ENCODE measurements around the gene CAMK2B. TPM values are rescaled to one million over a fixed set of nuclear protein-coding genes. Genes with fewer than 3 reads are reported as not detected.

The CAMK2B gene
- total RNA-seq, 4 donors from 2014 or later = 0.44 to 5.1 (median 0.81) TPM

DNA sequence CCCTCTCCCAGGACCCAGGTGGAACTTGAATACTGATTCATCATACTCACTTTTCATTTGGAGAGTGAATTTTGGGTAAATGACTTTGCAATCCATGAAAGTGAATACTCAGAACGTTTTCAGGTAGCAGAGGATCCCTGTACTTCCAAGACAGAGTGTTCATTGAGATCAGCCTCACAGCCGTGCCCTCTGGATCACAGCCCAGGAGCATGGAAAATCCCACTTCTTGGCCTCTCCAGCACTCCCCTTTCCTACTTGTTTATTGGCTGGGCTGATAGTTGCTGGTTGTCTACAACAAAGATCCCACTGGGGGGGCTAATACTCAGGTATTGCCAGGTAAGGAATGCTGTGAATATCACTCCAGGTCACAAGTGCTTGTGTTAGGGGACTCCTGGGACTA is 142.0 kb downstream of the CAMK2B start:
- TF ChIP-seq, protein P1, sequence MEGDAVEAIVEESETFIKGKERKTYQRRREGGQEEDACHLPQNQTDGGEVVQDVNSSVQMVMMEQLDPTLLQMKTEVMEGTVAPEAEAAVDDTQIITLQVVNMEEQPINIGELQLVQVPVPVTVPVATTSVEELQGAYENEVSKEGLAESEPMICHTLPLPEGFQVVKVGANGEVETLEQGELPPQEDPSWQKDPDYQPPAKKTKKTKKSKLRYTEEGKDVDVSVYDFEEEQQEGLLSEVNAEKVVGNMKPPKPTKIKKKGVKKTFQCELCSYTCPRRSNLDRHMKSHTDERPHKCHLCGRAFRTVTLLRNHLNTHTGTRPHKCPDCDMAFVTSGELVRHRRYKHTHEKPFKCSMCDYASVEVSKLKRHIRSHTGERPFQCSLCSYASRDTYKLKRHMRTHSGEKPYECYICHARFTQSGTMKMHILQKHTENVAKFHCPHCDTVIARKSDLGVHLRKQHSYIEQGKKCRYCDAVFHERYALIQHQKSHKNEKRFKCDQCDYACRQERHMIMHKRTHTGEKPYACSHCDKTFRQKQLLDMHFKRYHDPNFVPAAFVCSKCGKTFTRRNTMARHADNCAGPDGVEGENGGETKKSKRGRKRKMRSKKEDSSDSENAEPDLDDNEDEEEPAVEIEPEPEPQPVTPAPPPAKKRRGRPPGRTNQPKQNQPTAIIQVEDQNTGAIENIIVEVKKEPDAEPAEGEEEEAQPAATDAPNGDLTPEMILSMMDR (IDR thresholded peaks at IDR 0.05; ENCODE audit: low read depth) = no peak

DNA sequence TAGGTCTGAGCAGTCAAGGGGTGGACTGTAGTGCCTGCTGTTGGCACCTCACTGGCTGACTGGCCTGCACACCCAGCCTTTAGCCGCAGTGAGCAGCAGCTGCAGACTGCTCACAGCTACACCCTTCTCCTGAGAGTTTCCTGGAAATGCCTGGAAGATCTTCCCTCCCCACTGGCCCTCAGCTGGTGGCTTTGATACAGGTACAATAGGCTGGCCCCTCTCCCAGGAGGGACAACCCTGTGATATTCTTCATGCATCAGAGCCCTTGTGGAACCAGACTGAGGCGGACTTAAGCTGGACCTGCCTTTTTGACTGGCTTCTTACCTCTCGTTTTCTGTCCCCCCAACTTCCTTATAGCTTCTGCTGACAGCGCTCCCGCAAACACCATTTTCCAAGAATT is 142.6 kb downstream of the CAMK2B start:
- TF ChIP-seq, protein P1 (IDR thresholded peaks at IDR 0.05; ENCODE audit: low read depth) = no peak

DNA sequence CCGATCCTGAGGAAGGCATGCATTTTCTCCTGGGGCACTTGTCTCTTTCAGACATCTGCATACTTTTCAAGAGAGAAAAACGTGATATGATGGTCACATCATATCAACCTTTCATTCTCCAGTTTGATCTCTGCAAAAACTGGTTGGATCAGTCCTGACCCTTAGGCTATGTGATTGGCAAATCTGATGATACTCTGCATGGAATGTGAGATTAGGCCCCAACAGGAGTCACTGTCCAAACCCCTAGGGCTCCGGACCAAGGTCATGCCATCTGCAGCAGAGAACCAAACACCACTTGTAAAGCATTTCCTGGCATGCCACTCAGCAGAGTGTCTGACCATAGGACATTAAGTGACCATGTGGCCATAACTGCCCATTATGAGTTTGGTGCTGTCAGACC is 144.8 kb downstream of the CAMK2B start:
- TF ChIP-seq, protein P1 (IDR thresholded peaks at IDR 0.05; ENCODE audit: low read depth) = no peak

DNA sequence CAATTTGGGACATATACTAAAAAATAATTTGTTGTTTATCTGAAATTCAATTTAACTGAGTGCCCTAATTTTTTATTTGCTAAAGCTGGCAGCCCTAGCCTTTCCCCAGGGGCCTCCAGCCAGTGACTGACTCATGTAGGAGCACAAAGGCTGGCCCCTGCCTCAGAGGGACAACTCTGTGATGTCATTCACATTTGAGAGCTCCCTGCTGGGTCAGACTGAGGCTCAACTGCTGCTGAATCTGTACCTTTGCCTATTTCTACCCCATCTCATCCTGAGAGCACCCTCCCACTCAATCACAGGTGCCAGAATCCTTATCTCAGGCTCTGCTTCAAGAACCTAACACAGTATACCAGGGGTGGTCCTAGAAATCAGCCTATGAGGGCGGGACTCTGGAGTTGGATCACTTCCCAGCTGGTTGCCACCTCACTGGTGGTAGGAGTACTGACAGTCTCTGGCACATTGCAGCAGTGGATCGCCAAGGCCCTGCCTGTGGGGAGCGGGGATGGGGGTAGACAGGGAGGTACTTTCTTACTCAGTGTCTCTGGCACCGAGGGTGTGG is 147.7 kb downstream of the CAMK2B start:
- TF ChIP-seq, protein P1 (IDR thresholded peaks at IDR 0.05; ENCODE audit: low read depth) = no peak

DNA sequence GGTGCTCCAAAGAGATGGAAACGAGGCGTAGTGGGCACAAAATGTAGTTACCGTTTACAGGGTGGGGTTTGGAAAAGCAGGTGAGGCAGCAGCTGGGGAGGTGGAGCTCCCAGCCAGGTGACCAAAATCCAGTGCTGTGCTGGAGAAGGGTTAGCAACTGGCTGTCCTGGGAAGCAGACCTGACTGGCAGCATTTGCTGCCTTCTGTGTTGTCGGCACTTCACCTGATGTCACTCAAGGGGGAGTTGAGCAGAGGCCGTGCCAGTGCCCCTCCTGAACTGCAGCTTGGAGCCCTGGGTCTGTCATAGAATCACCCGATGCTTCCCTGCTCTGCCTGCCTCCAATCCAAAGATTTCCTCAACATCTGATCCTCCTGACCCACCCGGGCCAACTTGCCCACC is 148.9 kb downstream of the CAMK2B start:
- TF ChIP-seq, protein P1 (IDR thresholded peaks at IDR 0.05; ENCODE audit: low read depth) = no peak

DNA sequence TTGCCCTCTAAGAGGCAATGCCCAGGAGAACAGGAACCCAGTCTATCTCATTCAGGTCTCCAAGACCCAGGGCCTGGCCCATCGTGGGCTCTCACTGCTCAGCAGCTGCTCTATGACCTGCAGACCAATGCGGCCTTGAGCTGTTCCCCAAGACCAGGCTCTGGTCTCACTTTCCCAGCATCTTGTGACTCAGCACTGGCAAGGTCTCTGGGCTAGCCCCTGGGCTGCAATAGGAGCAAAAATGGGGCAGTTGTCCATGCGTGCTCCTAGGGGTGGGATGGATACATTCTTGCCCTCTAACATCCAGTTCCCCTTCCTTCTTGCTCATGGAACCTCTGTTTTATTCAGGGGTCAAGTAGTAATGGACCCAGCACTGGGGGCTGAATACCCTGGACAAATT is 149.7 kb downstream of the CAMK2B start:
- TF ChIP-seq, protein P1 (IDR thresholded peaks at IDR 0.05; ENCODE audit: low read depth) = no peak

DNA sequence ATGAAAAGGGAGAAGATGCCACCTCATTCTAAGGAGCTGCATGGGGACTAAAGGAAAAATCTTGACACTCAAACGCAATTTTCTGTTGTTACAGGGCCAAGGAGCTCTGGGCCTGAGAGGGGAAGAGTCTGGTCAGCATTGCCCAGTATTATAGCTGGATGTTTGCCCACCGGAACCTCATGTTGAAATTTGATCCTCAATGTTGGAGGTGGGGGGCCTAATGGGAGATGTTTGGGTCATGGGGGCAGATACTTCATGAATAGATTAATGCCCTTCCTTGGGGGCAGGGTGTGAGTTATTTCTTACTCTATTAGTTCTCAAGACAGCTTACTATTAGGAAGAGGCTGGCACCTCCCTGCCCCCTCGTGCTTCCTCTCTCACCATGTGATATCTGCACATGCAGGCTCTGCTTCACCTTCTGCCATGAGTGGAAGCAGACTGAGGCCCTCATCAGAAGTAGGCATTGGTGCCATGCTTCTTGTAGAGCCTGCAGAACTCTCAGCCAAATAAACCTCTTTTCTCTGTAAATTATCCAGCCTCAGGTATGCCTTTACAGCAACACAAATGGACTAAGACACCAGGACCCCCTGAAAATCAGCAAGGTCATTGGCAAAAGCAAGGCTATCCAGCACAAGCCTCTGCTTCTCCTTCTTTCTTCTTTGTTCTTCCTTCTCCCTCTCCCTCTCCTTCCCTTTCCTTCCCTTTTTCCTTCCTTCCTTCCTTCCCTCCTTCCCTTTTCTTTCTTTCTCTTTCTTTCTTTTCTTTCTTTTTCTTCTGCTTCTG is 151.3 kb downstream of the CAMK2B start:
- TF ChIP-seq, protein P1 (IDR thresholded peaks at IDR 0.05; ENCODE audit: low read depth) = no peak

Data from subcutaneous adipose tissue (tissue), 4 donors.